Measurements from ENCODE around the gene FOLR2.

DNA sequence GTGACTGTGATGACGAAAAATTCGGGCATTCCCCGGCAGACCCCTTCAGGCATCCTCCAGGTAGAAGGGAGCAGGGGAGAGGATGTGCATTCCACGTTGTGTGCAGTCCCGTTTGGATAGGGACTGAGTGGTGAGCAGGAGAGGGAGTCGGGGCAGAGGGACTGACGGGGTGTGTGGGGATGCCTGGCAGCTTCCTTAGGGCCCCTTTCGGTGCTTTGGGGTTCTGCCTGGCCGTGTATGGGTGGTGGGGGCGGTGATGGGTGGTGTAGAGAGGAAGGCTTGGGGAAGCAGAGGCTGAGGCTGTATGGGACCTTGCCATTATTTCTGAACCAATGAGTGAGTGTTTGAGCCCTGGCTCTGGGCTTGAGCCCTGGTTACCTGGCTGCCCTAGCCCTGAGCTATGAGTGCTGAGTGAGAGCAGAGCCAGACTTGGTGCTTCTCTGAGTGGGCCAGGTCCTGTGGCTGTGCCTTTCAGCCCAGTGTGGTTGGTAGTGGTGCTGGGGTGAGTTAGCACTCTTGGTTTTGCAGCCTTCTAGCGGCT is 8.9 kb downstream of the FOLR2 start:
- TF ChIP-seq, protein P1, sequence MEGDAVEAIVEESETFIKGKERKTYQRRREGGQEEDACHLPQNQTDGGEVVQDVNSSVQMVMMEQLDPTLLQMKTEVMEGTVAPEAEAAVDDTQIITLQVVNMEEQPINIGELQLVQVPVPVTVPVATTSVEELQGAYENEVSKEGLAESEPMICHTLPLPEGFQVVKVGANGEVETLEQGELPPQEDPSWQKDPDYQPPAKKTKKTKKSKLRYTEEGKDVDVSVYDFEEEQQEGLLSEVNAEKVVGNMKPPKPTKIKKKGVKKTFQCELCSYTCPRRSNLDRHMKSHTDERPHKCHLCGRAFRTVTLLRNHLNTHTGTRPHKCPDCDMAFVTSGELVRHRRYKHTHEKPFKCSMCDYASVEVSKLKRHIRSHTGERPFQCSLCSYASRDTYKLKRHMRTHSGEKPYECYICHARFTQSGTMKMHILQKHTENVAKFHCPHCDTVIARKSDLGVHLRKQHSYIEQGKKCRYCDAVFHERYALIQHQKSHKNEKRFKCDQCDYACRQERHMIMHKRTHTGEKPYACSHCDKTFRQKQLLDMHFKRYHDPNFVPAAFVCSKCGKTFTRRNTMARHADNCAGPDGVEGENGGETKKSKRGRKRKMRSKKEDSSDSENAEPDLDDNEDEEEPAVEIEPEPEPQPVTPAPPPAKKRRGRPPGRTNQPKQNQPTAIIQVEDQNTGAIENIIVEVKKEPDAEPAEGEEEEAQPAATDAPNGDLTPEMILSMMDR (IDR thresholded peaks at IDR 0.05 in 4 of 5, conservative IDR thresholded peaks at IDR 0.05 in 1 of 5), result no peak
- TF ChIP-seq POLR2A (IDR thresholded peaks at IDR 0.05), result no peak

Data from gastrocnemius medialis (tissue), 4 donors.